Measurements from ENCODE around the gene SYT13.

- TF ChIP-seq, protein P1, sequence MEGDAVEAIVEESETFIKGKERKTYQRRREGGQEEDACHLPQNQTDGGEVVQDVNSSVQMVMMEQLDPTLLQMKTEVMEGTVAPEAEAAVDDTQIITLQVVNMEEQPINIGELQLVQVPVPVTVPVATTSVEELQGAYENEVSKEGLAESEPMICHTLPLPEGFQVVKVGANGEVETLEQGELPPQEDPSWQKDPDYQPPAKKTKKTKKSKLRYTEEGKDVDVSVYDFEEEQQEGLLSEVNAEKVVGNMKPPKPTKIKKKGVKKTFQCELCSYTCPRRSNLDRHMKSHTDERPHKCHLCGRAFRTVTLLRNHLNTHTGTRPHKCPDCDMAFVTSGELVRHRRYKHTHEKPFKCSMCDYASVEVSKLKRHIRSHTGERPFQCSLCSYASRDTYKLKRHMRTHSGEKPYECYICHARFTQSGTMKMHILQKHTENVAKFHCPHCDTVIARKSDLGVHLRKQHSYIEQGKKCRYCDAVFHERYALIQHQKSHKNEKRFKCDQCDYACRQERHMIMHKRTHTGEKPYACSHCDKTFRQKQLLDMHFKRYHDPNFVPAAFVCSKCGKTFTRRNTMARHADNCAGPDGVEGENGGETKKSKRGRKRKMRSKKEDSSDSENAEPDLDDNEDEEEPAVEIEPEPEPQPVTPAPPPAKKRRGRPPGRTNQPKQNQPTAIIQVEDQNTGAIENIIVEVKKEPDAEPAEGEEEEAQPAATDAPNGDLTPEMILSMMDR (IDR thresholded peaks at IDR 0.05; ENCODE audit: low read length) = no peak
- TF ChIP-seq EZH2 (IDR thresholded peaks at IDR 0.05; ENCODE audit: borderline replicate concordance, low read length) = no peak
These were observed 56.6 kb downstream of the SYT13 start for GRCh38 chr11:45229401-45230020.

Measured in OCI-LY1 (cell line).